ENCODE data around the gene TIMM8B. TPM values are rescaled to one million over a fixed set of nuclear protein-coding genes. Genes with fewer than 3 reads are reported as not detected.

The TIMM8B gene
- total and polyA plus RNA-seq, 12 donors, result 23.8 to 304 (median 78.3) TPM

DNA sequence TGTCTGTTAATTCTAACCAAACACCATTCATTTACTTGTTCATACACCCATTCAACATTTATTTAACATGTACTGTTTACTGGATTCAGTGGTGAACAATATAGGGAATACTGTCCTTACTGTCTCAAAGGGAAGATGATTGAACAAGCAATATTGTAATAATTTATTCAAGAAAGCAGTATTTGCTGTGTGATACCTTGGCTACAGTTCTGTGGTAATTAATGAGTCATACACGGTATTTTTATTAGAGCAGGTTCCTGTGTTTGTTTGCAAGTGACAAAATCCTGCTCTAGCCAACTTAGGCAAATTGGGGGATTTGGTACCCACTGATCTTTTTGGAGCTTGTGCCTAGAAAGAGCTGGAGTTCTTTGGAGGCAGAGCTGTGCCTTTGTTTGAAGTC, 28.5 kb downstream of the TIMM8B start:
- Histone ChIP-seq H3K9me3 (replicated peaks in 1 of 3) (no peaks in the 10 kb centered on the region), H3K36me3 (replicated peaks in 1 of 2) (peaks cover 0 to 44% of the 10 kb centered on the region in 2 donors), H3K27me3 (no peaks in the 10 kb centered on the region), H3K4me3 (no peak overlapping the region), H3K27ac (no peak overlapping the region), H3K4me1 (replicated peaks in 1 of 2) (no peaks in the 10 kb centered on the region)
- intact Hi-C loops (cut with DNase I), result no loop called here
- TF ChIP-seq, protein P1, sequence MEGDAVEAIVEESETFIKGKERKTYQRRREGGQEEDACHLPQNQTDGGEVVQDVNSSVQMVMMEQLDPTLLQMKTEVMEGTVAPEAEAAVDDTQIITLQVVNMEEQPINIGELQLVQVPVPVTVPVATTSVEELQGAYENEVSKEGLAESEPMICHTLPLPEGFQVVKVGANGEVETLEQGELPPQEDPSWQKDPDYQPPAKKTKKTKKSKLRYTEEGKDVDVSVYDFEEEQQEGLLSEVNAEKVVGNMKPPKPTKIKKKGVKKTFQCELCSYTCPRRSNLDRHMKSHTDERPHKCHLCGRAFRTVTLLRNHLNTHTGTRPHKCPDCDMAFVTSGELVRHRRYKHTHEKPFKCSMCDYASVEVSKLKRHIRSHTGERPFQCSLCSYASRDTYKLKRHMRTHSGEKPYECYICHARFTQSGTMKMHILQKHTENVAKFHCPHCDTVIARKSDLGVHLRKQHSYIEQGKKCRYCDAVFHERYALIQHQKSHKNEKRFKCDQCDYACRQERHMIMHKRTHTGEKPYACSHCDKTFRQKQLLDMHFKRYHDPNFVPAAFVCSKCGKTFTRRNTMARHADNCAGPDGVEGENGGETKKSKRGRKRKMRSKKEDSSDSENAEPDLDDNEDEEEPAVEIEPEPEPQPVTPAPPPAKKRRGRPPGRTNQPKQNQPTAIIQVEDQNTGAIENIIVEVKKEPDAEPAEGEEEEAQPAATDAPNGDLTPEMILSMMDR (IDR thresholded peaks at IDR 0.05), result no peak
- TF ChIP-seq POLR2A (IDR thresholded peaks at IDR 0.05), result no peak
- no peak for DNase-seq
- 43 to 58% (median 49%) methylated on average over 1 of the region's 1 CpG for WGBS, 4 donors

DNA sequence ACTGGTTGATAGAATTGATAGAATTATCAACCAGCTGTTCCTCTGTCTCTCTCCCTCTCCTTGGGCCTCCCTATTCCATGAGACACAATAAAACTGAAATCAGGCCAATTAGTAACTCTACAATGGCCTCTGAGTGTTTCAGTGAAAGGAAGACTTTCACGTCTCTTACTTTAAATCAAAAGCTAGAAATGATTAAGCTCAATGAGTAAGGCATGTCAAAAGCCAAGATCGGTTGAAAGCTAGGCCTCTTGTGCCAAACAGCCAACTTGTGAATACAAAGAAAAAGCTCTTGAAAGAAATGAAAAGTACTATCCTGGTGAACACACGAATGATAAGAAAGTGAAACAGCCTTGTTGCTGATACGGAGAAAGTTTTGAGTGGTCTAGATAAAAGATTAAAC, 29.4 kb downstream of the TIMM8B start:
- no peaks in the 10 kb centered on the region for H3K27me3 ChIP-seq
- WGBS, 4 donors, result 81 to 89% (median 84%) methylated on average over 4 of the region's 4 CpGs
- H3K9me3 ChIP-seq (replicated peaks in 1 of 3), result no peaks in the 10 kb centered on the region
- DNase-seq, result no peak
- intact Hi-C loops (cut with DNase I), result no loop called here
- no peak overlapping the region for H3K27ac ChIP-seq
- H3K4me3 ChIP-seq, result no peak overlapping the region
- no peaks in the 10 kb centered on the region for H3K4me1 ChIP-seq (replicated peaks in 1 of 2)
- peaks cover 0 to 46% of the 10 kb centered on the region in 2 donors for H3K36me3 ChIP-seq (replicated peaks in 1 of 2)
- TF ChIP-seq, protein P1 (IDR thresholded peaks at IDR 0.05), result no peak
- TF ChIP-seq POLR2A (IDR thresholded peaks at IDR 0.05), result no peak

DNA sequence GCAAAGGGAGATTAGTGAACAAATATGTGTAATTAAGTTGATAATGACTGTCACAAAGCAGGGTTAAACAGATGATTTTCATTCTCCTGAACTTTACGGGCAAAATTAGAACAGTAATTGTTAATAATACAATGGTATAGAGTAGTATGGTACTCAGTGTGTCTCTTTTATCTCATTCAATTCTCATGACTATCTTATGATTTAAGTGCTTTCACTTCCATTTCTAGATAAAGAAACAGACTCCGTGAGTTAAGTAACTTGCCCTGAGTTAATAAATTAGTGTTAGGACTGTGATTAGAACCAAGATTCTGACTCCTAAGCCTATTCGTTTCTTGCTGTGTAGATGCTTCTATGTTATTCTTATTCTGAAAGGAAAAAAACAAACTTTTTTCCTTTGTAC, 34.8 kb downstream of the TIMM8B start:
- no peak overlapping the region for H3K4me3 ChIP-seq
- no peak for DNase-seq

GRCh38 chr11:112050721-112051120, 35.8 kb downstream of the TIMM8B start:
- intact Hi-C loops (cut with DNase I), result no loop called here
- no peak for DNase-seq
- WGBS, 4 donors, result 72 to 86% (median 82%) methylated on average over 3 of the region's 3 CpGs
- H3K4me1 ChIP-seq (replicated peaks in 1 of 2), result no peaks in the 10 kb centered on the region
- H3K27ac ChIP-seq, result no peak overlapping the region
- TF ChIP-seq, protein P1 (IDR thresholded peaks at IDR 0.05), result no peak
- TF ChIP-seq POLR2A (IDR thresholded peaks at IDR 0.05), result no peak
- H3K36me3 ChIP-seq (replicated peaks in 1 of 2), result peaks cover 0 to 42% of the 10 kb centered on the region in 2 donors
- no peaks in the 10 kb centered on the region for H3K27me3 ChIP-seq
- H3K4me3 ChIP-seq, result no peak overlapping the region
- no peaks in the 10 kb centered on the region for H3K9me3 ChIP-seq (replicated peaks in 1 of 3)

More for the DNA sequence above, 34.8 kb downstream of the TIMM8B start:
- Histone ChIP-seq H3K4me1 (replicated peaks in 1 of 2) (no peaks in the 10 kb centered on the region), H3K9me3 (replicated peaks in 1 of 3) (no peaks in the 10 kb centered on the region), H3K36me3 (replicated peaks in 1 of 2) (peaks cover 0 to 39% of the 10 kb centered on the region in 2 donors), H3K27ac (no peak overlapping the region), H3K27me3 (no peaks in the 10 kb centered on the region)
- intact Hi-C loops (cut with DNase I), result no loop called here
- WGBS, 4 donors, result 84 to 88% (median 85%) methylated on average over 3 of the region's 3 CpGs
- TF ChIP-seq POLR2A (IDR thresholded peaks at IDR 0.05), result no peak
- TF ChIP-seq, protein P1 (IDR thresholded peaks at IDR 0.05), result no peak

Data from adrenal gland (tissue), 12 donors.